Posterior cingulate gyrus (tissue), 11 donors: ENCODE measurements around the gene VOPP1.
A peak's percentile ranks its signal among the peaks of the same experiment; 100 is the strongest.
"Not testable (repeated sequence)": the region's sequence is repeated elsewhere in the genome, so short reads cannot be mapped to it uniquely, and the experiment has no call there.

Experiments
- DNase-seq, 10 donors: peaks; one replicate each; pipeline versions ENCODE4 v3.0.0 to v3.0.0-alpha.2; 2020 to 2021; ENCODE audit warnings: mixed read lengths in 3 of 10
- intact Hi-C: fragments of 100-400 bp; cut with DNase I; formaldehyde crosslinking; loops from one replicate; pipeline ENCODE4 v1.15.1; 2023

Gene VOPP1

GRCh38 chr7:55517936-55518689, 54.2 kb downstream of the VOPP1 start:
- no peak for DNase-seq
- intact Hi-C loops = no loop called here

DNA sequence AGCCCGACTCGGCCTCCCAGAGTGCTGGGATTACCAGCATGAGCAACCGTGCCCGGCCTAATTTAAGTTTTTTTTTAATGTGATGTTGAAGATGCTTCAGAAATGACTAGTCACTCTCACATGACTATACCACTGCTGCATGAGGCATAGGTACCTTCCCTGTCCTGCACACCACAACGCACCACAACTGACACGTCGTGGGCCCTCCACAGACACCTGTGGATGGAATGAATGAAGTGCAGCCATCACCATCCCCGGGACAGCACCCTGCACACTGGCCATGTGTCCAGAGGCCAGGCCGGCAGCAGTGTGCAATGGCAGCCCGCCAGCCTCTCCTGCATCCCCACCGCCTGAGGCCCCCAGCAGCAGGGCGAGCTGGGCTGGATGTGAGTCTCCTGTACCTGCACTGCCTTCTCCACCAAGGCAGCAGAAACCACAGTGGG, 55.1 kb downstream of the VOPP1 start:
- DNase-seq = no peak

DNA sequence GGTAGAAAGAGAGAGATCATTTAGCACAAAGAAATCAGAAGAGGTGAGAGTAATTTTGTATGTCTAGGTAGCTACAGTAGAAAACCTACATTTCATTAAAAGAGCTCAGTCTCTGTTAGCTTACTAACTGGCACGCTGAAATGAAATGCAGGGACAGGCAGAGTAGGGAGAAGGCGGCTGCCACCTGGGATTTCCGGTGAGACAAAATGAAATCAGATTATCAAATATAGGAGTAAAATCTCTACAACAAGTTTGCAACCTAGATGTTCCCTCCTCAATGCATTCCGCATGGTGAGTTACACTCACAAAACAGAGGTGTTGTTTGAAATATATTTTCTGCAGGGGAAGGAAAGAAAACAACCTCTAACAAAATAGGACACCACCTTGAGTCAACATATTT, 55.9 kb downstream of the VOPP1 start:
- intact Hi-C loops = no loop called here
- no peak for DNase-seq

More for the DNA sequence above, 55.1 kb downstream of the VOPP1 start:
- intact Hi-C loops = no loop called here

GRCh38 chr7:55515569-55516279, 56.6 kb downstream of the VOPP1 start:
- no peak for DNase-seq
- intact Hi-C loops = no loop called here

DNA sequence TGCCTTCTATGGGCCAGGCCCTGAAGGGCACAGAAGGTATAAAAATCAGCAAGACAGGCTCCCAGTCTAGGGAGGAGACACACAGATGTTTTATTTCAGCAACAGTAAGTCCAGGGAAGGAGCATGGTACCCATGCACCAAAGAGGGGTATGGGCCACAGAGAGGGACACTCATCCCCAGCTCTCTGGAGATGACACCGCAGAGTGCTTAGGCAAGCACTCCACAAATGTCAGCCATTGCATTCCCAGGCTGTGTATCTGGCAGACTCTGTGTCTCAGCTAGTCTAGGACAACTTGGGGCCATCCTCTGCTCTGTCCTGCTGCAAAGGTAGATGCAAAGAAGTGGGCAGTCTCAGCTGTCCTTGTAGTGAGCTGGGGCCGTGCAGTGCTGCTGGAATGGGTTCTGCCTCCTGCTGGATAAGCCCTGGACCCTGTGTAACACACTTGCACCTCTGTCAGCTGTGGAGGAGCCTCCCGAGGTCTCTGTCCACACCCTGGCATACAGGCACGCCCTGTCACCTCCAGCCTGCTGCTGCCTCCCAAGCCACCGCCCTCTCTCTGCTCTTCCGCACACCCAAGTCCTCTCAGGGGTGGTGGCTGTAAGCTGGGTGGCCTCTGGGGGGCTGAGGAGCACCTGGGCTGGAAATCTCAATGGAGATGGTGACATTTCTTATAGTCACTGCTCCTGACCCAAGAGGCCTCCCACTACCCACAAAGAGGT, 57.6 kb downstream of the VOPP1 start:
- intact Hi-C loops = no loop called here
- no peak for DNase-seq

- DNase-seq = no peak
- intact Hi-C loops = no loop called here
Observed at GRCh38 chr7:55513868-55514267, 58.4 kb downstream of the VOPP1 start.

- intact Hi-C loops = no loop called here
- DNase-seq = no peak
Observed at GRCh38 chr7:55512635-55513191, 59.6 kb downstream of the VOPP1 start.

DNA sequence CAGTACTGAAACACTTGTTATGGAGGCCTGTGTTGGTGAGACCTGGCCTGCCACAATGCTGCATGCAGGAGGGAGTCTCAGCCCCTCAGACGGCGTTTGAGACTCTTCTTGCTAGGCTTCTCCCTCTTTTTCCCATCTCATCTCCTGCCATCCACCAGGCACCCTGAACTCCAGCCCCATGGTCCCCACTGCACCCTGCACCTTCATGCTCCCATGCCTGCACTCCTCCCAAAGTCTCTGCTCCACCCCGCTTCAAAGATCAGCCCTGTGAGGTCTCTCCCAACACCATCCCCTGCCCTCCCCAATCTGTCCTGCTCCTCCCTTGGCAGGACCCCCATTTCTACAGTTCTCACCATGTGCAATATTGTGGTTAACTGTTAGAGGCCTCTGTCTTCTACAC, 61.7 kb downstream of the VOPP1 start:
- peak in 1 of 10 donors; percentile 59 for DNase-seq
- intact Hi-C loops = no loop called here

DNA sequence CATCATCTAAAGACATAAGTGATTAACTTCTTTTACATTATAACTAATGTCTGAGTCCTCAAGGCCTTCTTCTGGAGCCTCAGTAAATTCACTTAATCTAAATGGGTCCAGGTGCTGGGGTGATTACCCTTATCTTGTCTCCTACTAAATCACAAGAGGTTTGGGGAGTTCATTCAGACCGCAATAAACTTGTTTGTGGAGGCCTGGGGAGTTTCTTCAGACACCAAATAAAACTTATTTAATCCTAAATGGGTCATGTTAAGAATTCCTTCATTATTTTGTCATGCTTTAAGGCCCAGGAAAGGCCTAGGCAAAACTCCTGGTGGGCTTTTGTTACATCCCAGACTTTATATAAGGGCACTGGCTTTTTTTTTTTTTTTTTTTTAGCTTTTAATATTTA, 62.1 kb downstream of the VOPP1 start:
- DNase-seq, intact Hi-C loops: not testable (repeated sequence)

DNA sequence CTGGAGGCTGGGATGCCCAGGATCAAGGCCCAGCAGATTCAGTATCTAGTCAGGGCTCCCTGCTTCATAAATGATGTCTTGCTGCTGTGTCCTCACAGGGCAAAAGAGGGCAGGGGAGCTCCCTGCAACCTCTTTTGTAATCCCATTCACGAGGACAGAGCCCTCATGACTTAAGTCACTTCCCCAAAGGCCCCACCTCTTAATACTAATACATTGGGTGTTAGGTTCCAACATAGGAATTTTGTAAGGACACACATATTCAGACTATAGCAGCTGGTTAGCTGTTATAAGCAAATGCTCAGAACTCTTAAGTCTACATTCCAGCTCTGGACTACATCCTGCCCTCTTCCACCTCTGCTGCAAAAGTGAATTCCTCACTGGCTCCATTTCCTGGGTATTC, 63.0 kb downstream of the VOPP1 start:
- intact Hi-C loops = no loop called here
- peak in 1 of 10 donors; percentile 21 for DNase-seq

- peak in 1 of 10 donors; percentile 11 for DNase-seq
Observed at GRCh38 chr7:55508221-55509011, 63.9 kb downstream of the VOPP1 start.

DNA sequence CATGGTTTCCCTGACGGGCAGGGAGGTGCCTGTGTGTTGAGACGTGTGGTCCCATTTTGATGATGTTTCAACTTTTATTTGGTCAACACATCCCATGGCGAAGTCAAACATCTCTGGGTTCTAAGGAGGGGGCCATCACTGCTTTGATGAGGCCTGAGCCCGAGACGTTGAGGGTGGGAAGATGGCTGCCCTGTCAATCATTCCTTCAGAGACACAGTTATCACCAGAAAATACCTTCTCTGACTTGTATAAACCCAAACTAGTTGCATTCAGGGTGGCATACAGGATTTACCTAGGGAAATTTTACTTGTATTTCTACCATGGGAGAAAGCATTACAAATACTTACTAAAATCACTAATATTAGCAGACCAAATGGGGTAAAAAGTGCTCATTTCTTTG, 64.6 kb downstream of the VOPP1 start:
- intact Hi-C loops = no loop called here
- DNase-seq = peak in 1 of 10 donors; percentile 15

More at GRCh38 chr7:55508221-55509011, 63.9 kb downstream of the VOPP1 start:
- intact Hi-C loops = no loop called here

- DNase-seq = peak in 1 of 10 donors; percentile 20
- intact Hi-C loops = no loop called here
Observed at GRCh38 chr7:55504967-55505658, 67.2 kb downstream of the VOPP1 start.

DNA sequence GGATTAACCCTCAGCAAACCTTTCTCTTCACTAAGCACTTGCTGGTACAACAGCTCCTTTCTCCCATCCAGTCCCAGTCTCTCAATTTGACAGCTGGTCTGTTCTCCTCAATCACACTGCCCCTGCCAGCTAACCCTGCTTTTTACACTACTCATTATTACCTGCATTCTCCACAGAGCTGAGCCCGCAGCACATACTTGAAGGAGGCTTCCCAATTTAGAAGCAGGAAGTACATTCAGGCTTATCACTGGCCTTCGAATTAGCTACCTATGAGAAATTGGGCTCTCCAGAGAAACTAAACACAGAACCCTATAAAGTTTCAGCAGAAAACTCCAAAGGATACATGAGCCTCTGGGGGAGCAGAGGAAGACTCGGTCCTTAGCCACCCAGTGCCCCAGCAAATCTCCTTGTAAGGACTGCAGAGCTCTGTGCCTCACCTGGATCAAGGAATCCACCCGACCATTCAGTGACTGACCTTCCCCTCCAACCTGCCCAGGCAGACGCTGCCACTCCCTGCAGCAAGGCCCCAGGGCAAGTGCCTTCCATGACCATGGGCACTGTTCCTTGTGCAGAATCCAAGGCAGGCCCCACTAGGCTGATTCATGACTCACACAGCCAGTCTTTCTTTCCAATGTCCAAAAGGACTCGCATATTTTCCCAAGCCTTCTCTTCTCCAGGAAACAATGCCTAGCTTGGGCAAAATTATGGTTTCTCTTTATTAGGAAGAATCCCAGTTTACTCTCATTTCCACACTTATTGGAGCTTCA, 68.0 kb downstream of the VOPP1 start:
- peak in 1 of 10 donors; percentile 61 for DNase-seq
- intact Hi-C loops = no loop called here

GRCh38 chr7:55502858-55503440, 69.4 kb downstream of the VOPP1 start:
- intact Hi-C loops = no loop called here
- no peak for DNase-seq

DNA sequence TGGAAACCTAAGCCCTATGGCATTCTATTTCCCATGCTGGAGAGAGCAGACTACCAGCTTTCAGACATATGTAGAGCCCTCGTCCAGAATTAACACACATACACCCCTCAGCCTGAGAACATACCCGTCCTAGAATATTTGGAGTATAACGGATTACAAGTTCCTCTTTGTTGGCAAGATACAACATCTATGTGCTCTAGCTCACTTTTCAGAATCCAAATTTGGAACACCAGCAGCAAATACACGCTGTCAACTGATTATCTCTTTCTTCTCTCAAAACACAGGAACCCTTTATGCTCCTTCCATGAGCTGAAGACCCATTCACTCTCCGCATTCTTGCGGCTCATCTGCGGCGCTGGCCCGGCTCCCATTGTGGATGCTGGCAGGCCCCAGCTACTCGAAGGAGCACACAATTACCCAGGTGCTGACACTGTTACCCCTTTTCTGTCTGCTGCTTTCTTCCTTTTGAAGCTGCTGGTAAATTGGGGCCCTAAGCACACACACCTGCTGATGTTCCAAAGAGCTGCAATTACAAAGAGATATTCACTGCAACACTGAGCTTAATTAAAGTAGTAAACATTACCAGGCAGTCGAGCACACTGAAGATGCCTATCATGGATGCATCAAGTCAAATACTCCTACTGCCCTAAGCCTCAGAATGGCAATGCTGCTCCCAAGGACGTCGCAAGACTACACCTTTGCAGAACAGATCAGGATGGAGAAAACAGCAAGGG, 70.0 kb downstream of the VOPP1 start:
- intact Hi-C loops = no loop called here
- DNase-seq = peak in 4 of 10 donors; percentile 34 to 88 (median 62)

GRCh38 chr7:55501611-55502010, 70.7 kb downstream of the VOPP1 start:
- peak in 1 of 10 donors; percentile 7 for DNase-seq
- intact Hi-C loops = no loop called here
